ENCODE data around the gene RANBP3L. TPM values are rescaled to one million over a fixed set of nuclear protein-coding genes. Genes with fewer than 3 reads are reported as not detected.

RANBP3L gene
- total and polyA plus RNA-seq, 2 of the 4 experiments (the other 2 are of a cell fraction): not detected

- in situ Hi-C loops (cut with MboI; ENCODE audit: low sequenced_read_pairs): no loop called here
- H3K4me1 ChIP-seq (ENCODE audit: control insufficient read depth, insufficient read depth, low read length): no peaks in the 10 kb centered on the region
- no peaks in the 10 kb centered on the region for H3K9me3 ChIP-seq (ENCODE audit: control insufficient read depth, insufficient read depth, low read length)
- no peak overlapping the region for H3K4me3 ChIP-seq (ENCODE audit: insufficient read depth, low read depth, low read length)
- no peak overlapping the region for H2AFZ ChIP-seq (replicated peaks; ENCODE audit: low read length, poor library complexity)
- ATAC-seq (ENCODE audit: low read depth) (no peak), DNase-seq (no peak)
- H3K14ac ChIP-seq (replicated peaks; ENCODE audit: low read depth, low read length): no peak overlapping the region
- dilution Hi-C loops (cut with HindIII; ENCODE audit: low sequenced_read_pairs, unreplicated experiment): no loop called here
- H3K9me1 ChIP-seq (ENCODE audit: insufficient read depth, low read length): no peaks in the 10 kb centered on the region
- no peaks in the 10 kb centered on the region for H3K36me3 ChIP-seq (ENCODE audit: control insufficient read depth, insufficient read depth, low read length)
- H3K23ac ChIP-seq (ENCODE audit: low read depth, low read length): no peak overlapping the region
- H4K5ac ChIP-seq (ENCODE audit: low read depth, low read length): no peak overlapping the region
- H3K27me3 ChIP-seq (ENCODE audit: control insufficient read depth, insufficient read depth, low read length): peaks cover 4% of the 10 kb centered on the region; the same call in 1 of the 2 replicates
- H2BK20ac ChIP-seq (ENCODE audit: low read depth, low read length): no peak overlapping the region
- no peaks in the 10 kb centered on the region for H4K20me1 ChIP-seq (ENCODE audit: insufficient read depth, low read length)
- no peak overlapping the region for H2BK15ac ChIP-seq (ENCODE audit: low read depth, low read length)
- POLR2A ChIA-PET (ENCODE audit: unreplicated experiment): no interaction called here
- BruUV-seq (replicated peaks): no TSS peak
- H2BK5ac ChIP-seq (ENCODE audit: low read depth, low read length, poor library complexity, severe bottlenecking): no peak overlapping the region
- no peak for TF ChIP-seq MAFK (IDR thresholded peaks at IDR 0.05; ENCODE audit: low read depth, low read length)
- TF ChIP-seq CEBPB (IDR thresholded peaks at IDR 0.05; ENCODE audit: low read depth, low read length): no peak
- no peak for TF ChIP-seq BHLHE40 (IDR thresholded peaks at IDR 0.05; ENCODE audit: low read depth, low read length)
- no peak for TF ChIP-seq FOS (IDR thresholded peaks at IDR 0.05; ENCODE audit: low read depth, low read length)
- TF ChIP-seq POLR2A (IDR thresholded peaks at IDR 0.05; ENCODE audit: low read depth, low read length): no peak
- no peak for TF ChIP-seq RFX5 (IDR thresholded peaks at IDR 0.05; ENCODE audit: low read depth, low read length)
- no peak overlapping the region for H2BK120ac ChIP-seq (ENCODE audit: low read depth, low read length)
- no peak overlapping the region for H3K27ac ChIP-seq (ENCODE audit: insufficient read depth, low read length)
- no peak overlapping the region for H3K4ac ChIP-seq (ENCODE audit: low read depth, low read length)
- intact Hi-C loops (cut with micrococcal nuclease): no loop called here
- no peak overlapping the region for H2AK9ac ChIP-seq (replicated peaks; ENCODE audit: low read depth, low read length, poor library complexity)
- H3K79me1 ChIP-seq (ENCODE audit: low read depth in 1 of 2, low read length in 2 of 2): no peaks in the 10 kb centered on the region
- H3K4me2 ChIP-seq (ENCODE audit: low read depth, low read length): no peak overlapping the region
- H3K9ac ChIP-seq (ENCODE audit: low read depth, low read length): no peak overlapping the region
- H2AK5ac ChIP-seq (ENCODE audit: low read depth, low read length): no peak overlapping the region
- H4K8ac ChIP-seq (ENCODE audit: low read depth in 2 of 2, low read length in 2 of 2): no peak overlapping the region
- CTCF ChIA-PET: no interaction called here
- no peak overlapping the region for H3K18ac ChIP-seq (ENCODE audit: low read depth, low read length)
- H3K56ac ChIP-seq (ENCODE audit: extremely low read depth, insufficient read depth, low read length): no peak overlapping the region
- no peak overlapping the region for H4K91ac ChIP-seq (ENCODE audit: insufficient read depth, low read depth, low read length)
Measured at GRCh38 chr5:36276864-36277263, 24.8 kb downstream of the RANBP3L start.

Measured in IMR-90 (cell line).